Head of caudate nucleus (tissue), 42 donors: ENCODE data around the gene ZBTB40.

Source experiments
- DNase-seq, 42 donors: peaks; one replicate each; pipeline versions ENCODE4 v3.0.0 to v3.0.0-alpha.2; 2020 to 2021; ENCODE audit warnings: mixed read lengths in 7 of 42
- intact Hi-C: fragments of 100-400 bp; cut with DNase I; formaldehyde crosslinking; loops from one replicate; pipeline ENCODE4 v1.15.0; 2022

The ZBTB40 gene

GRCh38 chr1:22569269-22569668, 117.6 kb downstream of the ZBTB40 start:
- DNase-seq, result no peak

GRCh38 chr1:22570140-22570909, 118.7 kb downstream of the ZBTB40 start:
- no peak for DNase-seq
- intact Hi-C loops, result no loop called here

More at GRCh38 chr1:22569269-22569668, 117.6 kb downstream of the ZBTB40 start:
- intact Hi-C loops, result no loop called here

- no peak for DNase-seq
- intact Hi-C loops, result no loop called here
These were observed 121.2 kb downstream of the ZBTB40 start for GRCh38 chr1:22572818-22573217.

GRCh38 chr1:22573237-22573636, 121.6 kb downstream of the ZBTB40 start:
- intact Hi-C loops, result no loop called here
- DNase-seq, result no peak

GRCh38 chr1:22575532-22576149, 124.0 kb downstream of the ZBTB40 start:
- peak in 1 of 42 donors; percentile 43 for DNase-seq
- intact Hi-C loops, result no loop called here

- intact Hi-C loops, result no loop called here
- no peak for DNase-seq
These were observed 124.5 kb downstream of the ZBTB40 start for GRCh38 chr1:22576150-22576544.

- DNase-seq, result no peak
- intact Hi-C loops, result no loop called here
These were observed 125.0 kb downstream of the ZBTB40 start for GRCh38 chr1:22576617-22577016.

- intact Hi-C loops, result no loop called here
- DNase-seq, result no peak
These were observed 127.2 kb downstream of the ZBTB40 start for GRCh38 chr1:22578732-22579361.

- intact Hi-C loops, result no loop called here
- no peak for DNase-seq
These were observed 128.0 kb downstream of the ZBTB40 start for GRCh38 chr1:22579541-22580155.
